Esophagus muscularis mucosa (tissue), 4 donors: Measurements from ENCODE around the gene UNC13A. TPM values are rescaled to one million over a fixed set of nuclear protein-coding genes. Genes with fewer than 3 reads are reported as not detected.
A peak's percentile ranks its signal among the peaks of the same experiment; 100 is the strongest.

Experiments used
- DNase-seq: peaks from one replicate; pipeline ENCODE4 v3.0.0-alpha.2; 2017; ENCODE audit errors: extremely low spot score
- H3K27ac ChIP-seq, 4 donors: fragments of 200-600 bp; sonication (generic); replicated peaks in 1 of 4; 1 replicate in 3 of 4; 2 replicates in 1 of 4; pipeline ENCODE4 v1.5.1; 2016 to 2019; ENCODE audit warnings: mild to moderate bottlenecking in 1 of 4
- H3K27me3 ChIP-seq, 4 donors: fragments of 200-600 bp; sonication (generic); one replicate each; pipeline versions ENCODE4 v1.5.1 to v1.6.0; 2016 to 2019
- H3K36me3 ChIP-seq, 4 donors: fragments of 200-600 bp; sonication (generic); one replicate each; pipeline ENCODE4 v1.5.1; 2016 to 2019
- H3K4me1 ChIP-seq, 4 donors: fragments of 200-600 bp; sonication (generic); one replicate each; pipeline ENCODE4 v1.5.1; 2016 to 2019
- H3K4me3 ChIP-seq, 4 donors: fragments of 200-600 bp; sonication (generic); 1 replicate in 2 of 4; 2 replicates in 2 of 4; pipeline ENCODE4 v1.5.1; 2016 to 2019; ENCODE audit warnings: mild to moderate bottlenecking in 4 of 4, moderate library complexity in 1 of 4
- H3K9me3 ChIP-seq, 4 donors: fragments of 200-600 bp; sonication (generic); 1 replicate in 3 of 4; 2 replicates in 1 of 4; pipeline ENCODE4 v1.5.1; 2016 to 2019
- CTCF ChIP-seq, 3 experiments: fragments of 200-600 bp in 2 of 3; fragments of 450-650 bp in 1 of 3; sonication (generic) in 2 of 3; IDR thresholded peaks; one replicate each; pipeline ENCODE4 v1.5.1; 2017 to 2019; ENCODE audit warnings: antibody characterized with exemption in 3 of 3, mild to moderate bottlenecking in 2 of 3, moderate library complexity in 1 of 3
- EP300 ChIP-seq: sonication (generic); formaldehyde crosslinking; IDR thresholded peaks from one replicate; pipeline ENCODE4 v1.6.1; 2017; ENCODE audit warnings: antibody characterized with exemption
- POLR2A ChIP-seq: fragments of 450-650 bp; IDR thresholded peaks from one replicate; pipeline ENCODE4 v1.6.1; 2017; ENCODE audit warnings: antibody characterized with exemption, moderate library complexity, mild to moderate bottlenecking, low read depth
- POLR2AphosphoS5 ChIP-seq, 2 donors: sonication (generic); formaldehyde crosslinking; IDR thresholded peaks; one replicate each; pipeline ENCODE4 v1.6.1; 2017; ENCODE audit warnings: antibody characterized with exemption in 2 of 2
- WGBS: methylation state at CpG from one replicate; pipeline ENCODE4 v1.1.5; 2018; 5-methylcytosine and 5-hydroxymethylcytosine counted together
- intact Hi-C: fragments of 100-400 bp; cut with DNase I; formaldehyde crosslinking; loops from one replicate; pipeline ENCODE4 v1.15.1; 2023
- total RNA-seq, 4 donors: library from RNA; depleted of rRNA; stranded (reverse); fragments of >200 nt; gene quantifications; one replicate each; pipeline versions ENCODE4 v1.1.0 to v1.2.1, GENCODE V29; 2016

The UNC13A gene
- total RNA-seq, 4 donors from 2014 or later: under 0.01 to 0.23 (median 0.18) TPM

- Histone ChIP-seq H3K27ac (no peak overlapping the region), H3K36me3 (no peaks in the 10 kb centered on the region), H3K4me3 (no peak overlapping the region), H3K4me1 (peaks cover 21 to 24% (median 22%) of the 10 kb centered on the region in 4 donors), H3K27me3 (peaks cover 0 to 97% (median 28%) of the 10 kb centered on the region in 4 donors), H3K9me3 (no peaks in the 10 kb centered on the region)
- no peak for DNase-seq
- WGBS: 55% methylated on average over 25 of the region's 25 CpGs
- no peak for TF ChIP-seq EP300
- TF ChIP-seq CTCF (IDR thresholded peaks at IDR 0.05): no peak
- no peak for TF ChIP-seq POLR2A
- no peak for TF ChIP-seq POLR2AphosphoS5 (IDR thresholded peaks at IDR 0.05)
- intact Hi-C loops: no loop called here
Measured at GRCh38 chr19:17681505-17682125, 6.5 kb downstream of the UNC13A start.

- peaks cover 10 to 16% (median 14%) of the 10 kb centered on the region in 4 donors for H3K4me1 ChIP-seq
- DNase-seq: no peak
- H3K36me3 ChIP-seq: no peaks in the 10 kb centered on the region
- H3K9me3 ChIP-seq: no peaks in the 10 kb centered on the region
- WGBS: 13% methylated on average over 27 of the region's 38 CpGs
- H3K4me3 ChIP-seq: peak overlapping the region; percentile 29 to 44 (median 34)
- H3K27ac ChIP-seq: no peak overlapping the region
- peaks cover 0 to 95% (median 19%) of the 10 kb centered on the region in 4 donors for H3K27me3 ChIP-seq
- TF ChIP-seq CTCF (IDR thresholded peaks at IDR 0.05) (no peak), POLR2AphosphoS5 (IDR thresholded peaks at IDR 0.05) (peak; percentile 52 to 75)
- intact Hi-C loops: no loop called here
Measured at GRCh38 chr19:17680230-17680722, 7.9 kb downstream of the UNC13A start.

- H3K27ac ChIP-seq: no peak overlapping the region
- H3K27me3 ChIP-seq: peaks cover 0 to 90% (median 18%) of the 10 kb centered on the region in 4 donors
- intact Hi-C loops: no loop called here
- no peaks in the 10 kb centered on the region for H3K9me3 ChIP-seq
- H3K36me3 ChIP-seq: no peaks in the 10 kb centered on the region
- no peak for DNase-seq
- 17% methylated on average over 11 of the region's 14 CpGs for WGBS
- H3K4me3 ChIP-seq: peak overlapping the region; percentile 29 to 44 (median 34)
- peaks cover 10 to 16% (median 14%) of the 10 kb centered on the region in 4 donors for H3K4me1 ChIP-seq
- TF ChIP-seq POLR2AphosphoS5 (IDR thresholded peaks at IDR 0.05) (no peak), POLR2A (no peak), EP300 (no peak), CTCF (IDR thresholded peaks at IDR 0.05) (no peak)
Measured at GRCh38 chr19:17679526-17680229, 8.5 kb downstream of the UNC13A start.

DNA sequence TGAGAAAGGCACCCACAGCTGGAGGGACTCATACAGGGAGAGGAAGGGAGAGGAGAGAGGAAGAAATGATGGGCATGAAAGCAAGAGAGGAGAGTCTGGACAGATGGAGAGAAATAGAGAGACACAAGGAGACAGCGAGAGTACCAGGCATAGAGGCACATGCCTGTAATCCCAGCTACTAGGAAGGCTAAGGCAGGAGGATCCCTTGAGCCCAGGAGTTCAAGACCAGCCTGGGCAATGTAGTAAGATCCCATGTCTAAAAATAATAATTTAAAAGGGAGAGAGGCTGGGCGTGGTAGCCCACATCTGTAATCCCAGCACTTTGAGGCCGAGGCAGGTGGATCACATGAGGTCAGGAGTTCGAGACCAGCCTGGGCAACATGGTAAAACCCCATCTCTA, 9.3 kb downstream of the UNC13A start:
- no peak for DNase-seq
- Histone ChIP-seq H3K27ac (no peak overlapping the region), H3K4me1 (peaks cover 10 to 16% (median 14%) of the 10 kb centered on the region in 4 donors), H3K36me3 (no peaks in the 10 kb centered on the region), H3K9me3 (no peaks in the 10 kb centered on the region), H3K4me3 (no peak overlapping the region), H3K27me3 (peaks cover 0 to 90% (median 18%) of the 10 kb centered on the region in 4 donors)
- WGBS: 81% methylated on average over 4 of the region's 4 CpGs
- TF ChIP-seq POLR2AphosphoS5 (IDR thresholded peaks at IDR 0.05) (no peak), POLR2A (no peak), EP300 (no peak), CTCF (IDR thresholded peaks at IDR 0.05) (no peak)
- intact Hi-C loops: no loop called here
